ENCODE measurements around the gene CWC22. TPM values are rescaled to one million over a fixed set of nuclear protein-coding genes. Genes with fewer than 3 reads are reported as not detected.
"Not testable (repeated sequence)": the region's sequence is repeated elsewhere in the genome, so short reads cannot be mapped to it uniquely, and the experiment has no call there.

The CWC22 gene
- total RNA-seq, 2 donors from 2014 or later = 13.8 to 14.0 TPM

- ATAC-seq = no peak
- Mint-ChIP-seq H3K4me3 (no peak overlapping the region), H3K27me3 (no peaks in the 10 kb centered on the region), H3K4me1 (peaks cover 35% of the 10 kb centered on the region), H3K27ac (peak overlapping the region; percentile 16), H3K36me3 (ENCODE audit: low read depth) (peaks cover 6% of the 10 kb centered on the region)
- no peaks in the 10 kb centered on the region for H3K9me3 ChIP-seq (ENCODE audit: control insufficient read depth, low read length, poor library complexity, severe bottlenecking)
- no peak for DNase-seq
These were observed 11.2 kb downstream of the CWC22 start for GRCh38 chr2:179995741-179996515.

- peak overlapping the region; percentile 8 for H3K27ac Mint-ChIP-seq
- no peak overlapping the region for H3K4me3 Mint-ChIP-seq
- H3K27me3 Mint-ChIP-seq = no peaks in the 10 kb centered on the region
- H3K4me1 Mint-ChIP-seq = peaks cover 29% of the 10 kb centered on the region
- no peaks in the 10 kb centered on the region for H3K9me3 ChIP-seq (ENCODE audit: control insufficient read depth, low read length, poor library complexity, severe bottlenecking)
- DNase-seq = no peak
- ATAC-seq = no peak
- peaks cover 8% of the 10 kb centered on the region for H3K36me3 Mint-ChIP-seq (ENCODE audit: low read depth)
These were observed 15.8 kb downstream of the CWC22 start for GRCh38 chr2:179991344-179991743.

DNA sequence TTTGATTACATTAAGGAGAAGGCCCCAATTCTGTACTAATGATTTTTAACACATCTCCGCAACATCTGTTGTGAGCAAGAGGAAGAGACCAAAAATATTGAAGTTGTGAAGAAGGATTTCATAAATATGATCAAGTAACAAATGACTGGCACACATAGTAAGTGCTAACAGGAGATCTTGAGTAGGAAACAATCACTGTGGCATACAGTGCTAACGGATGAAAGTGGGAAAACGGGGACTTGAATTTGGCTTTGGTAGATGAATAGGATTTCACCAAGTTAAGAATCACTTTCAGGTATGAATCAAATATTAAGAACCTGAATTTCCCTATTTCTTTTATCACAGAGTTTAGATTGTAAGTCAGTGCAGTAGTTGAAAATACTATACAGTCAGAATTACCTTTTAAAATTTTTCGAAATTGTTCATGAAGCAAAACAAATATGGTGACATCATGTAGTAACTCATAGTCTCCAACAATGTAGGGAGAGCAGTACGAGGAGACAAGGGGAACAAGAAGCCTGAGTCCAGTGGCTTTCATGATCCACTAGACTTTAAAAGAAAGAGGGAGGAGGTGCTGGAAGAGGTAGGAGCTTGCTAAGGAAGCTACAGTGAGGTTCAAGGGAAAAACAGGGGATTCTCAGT is 16.3 kb downstream of the CWC22 start:
- ATAC-seq = no peak
- no peaks in the 10 kb centered on the region for H3K27me3 Mint-ChIP-seq
- H3K27ac Mint-ChIP-seq = peak overlapping the region; percentile 8
- peaks cover 11% of the 10 kb centered on the region for H3K36me3 Mint-ChIP-seq (ENCODE audit: low read depth)
- DNase-seq = no peak
- H3K9me3 ChIP-seq (ENCODE audit: control insufficient read depth, low read length, poor library complexity, severe bottlenecking) = no peaks in the 10 kb centered on the region
- H3K4me1 Mint-ChIP-seq = peaks cover 27% of the 10 kb centered on the region
- no peak overlapping the region for H3K4me3 Mint-ChIP-seq

DNA sequence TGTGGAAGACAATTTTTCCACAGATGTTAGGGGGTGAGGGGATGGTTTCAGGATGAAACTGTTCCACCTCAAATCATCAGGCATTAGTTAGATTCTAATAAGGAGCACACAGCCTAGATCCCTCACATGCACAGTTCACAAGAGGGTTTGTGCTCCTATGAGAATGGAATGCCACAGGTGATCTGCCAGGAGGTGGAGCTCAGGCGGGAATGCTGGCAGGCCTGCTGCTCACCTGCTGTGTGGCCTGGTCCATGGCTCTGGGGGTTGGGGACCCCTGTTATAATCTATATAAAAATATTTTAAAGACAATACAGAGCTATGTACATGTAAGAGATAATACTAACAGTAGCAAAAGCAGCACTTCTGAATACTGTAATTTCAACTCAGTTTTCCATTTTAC is 19.2 kb downstream of the CWC22 start:
- H3K27ac Mint-ChIP-seq = no peak overlapping the region
- no peaks in the 10 kb centered on the region for H3K9me3 ChIP-seq (ENCODE audit: control insufficient read depth, low read length, poor library complexity, severe bottlenecking)
- DNase-seq (no peak), ATAC-seq (no peak)
- no peak overlapping the region for H3K4me3 Mint-ChIP-seq
- no peaks in the 10 kb centered on the region for H3K27me3 Mint-ChIP-seq
- H3K4me1 Mint-ChIP-seq = peaks cover 18% of the 10 kb centered on the region
- peaks cover 21% of the 10 kb centered on the region for H3K36me3 Mint-ChIP-seq (ENCODE audit: low read depth)

- H3K9me3 ChIP-seq (ENCODE audit: control insufficient read depth, low read length, poor library complexity, severe bottlenecking) = no peaks in the 10 kb centered on the region
- Mint-ChIP-seq H3K4me3 (no peak overlapping the region), H3K27me3 (no peaks in the 10 kb centered on the region), H3K27ac (no peak overlapping the region), H3K4me1 (peaks cover 6% of the 10 kb centered on the region), H3K36me3 (ENCODE audit: low read depth) (peaks cover 20% of the 10 kb centered on the region)
- ATAC-seq (no peak), DNase-seq (no peak)
These were observed 21.8 kb downstream of the CWC22 start for GRCh38 chr2:179985163-179985820.

GRCh38 chr2:179983250-179983932 is 23.7 kb downstream of the CWC22 start:
- no peak for DNase-seq
- no peak overlapping the region for H3K27ac Mint-ChIP-seq
- no peak overlapping the region for H3K4me3 Mint-ChIP-seq
- no peaks in the 10 kb centered on the region for H3K9me3 ChIP-seq (ENCODE audit: control insufficient read depth, low read length, poor library complexity, severe bottlenecking)
- no peak for ATAC-seq
- H3K27me3 Mint-ChIP-seq = no peaks in the 10 kb centered on the region
- peaks cover 20% of the 10 kb centered on the region for H3K36me3 Mint-ChIP-seq (ENCODE audit: low read depth)
- peaks cover 5% of the 10 kb centered on the region for H3K4me1 Mint-ChIP-seq

DNA sequence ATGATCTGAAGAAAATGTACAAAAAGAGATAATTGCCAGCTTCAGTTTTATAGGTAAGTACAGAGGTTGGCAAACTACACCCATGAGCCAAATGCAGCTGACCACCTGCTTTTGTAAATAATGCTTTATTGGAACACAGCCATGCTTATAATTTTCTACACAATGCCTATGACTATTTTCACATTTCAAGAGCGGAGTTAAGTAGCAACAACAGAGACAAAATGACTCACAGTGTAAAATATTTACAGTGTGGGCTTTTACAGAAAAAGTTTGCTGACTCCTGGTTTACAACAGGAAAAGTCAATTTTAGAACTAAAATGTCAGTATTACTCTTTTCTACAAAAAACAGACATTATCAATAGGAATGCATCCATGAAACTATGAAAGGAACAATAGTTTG is 26.0 kb downstream of the CWC22 start:
- Mint-ChIP-seq H3K4me3 (no peak overlapping the region), H3K27ac (no peak overlapping the region), H3K27me3 (no peaks in the 10 kb centered on the region), H3K4me1 (peaks cover 3% of the 10 kb centered on the region), H3K36me3 (ENCODE audit: low read depth) (peaks cover 20% of the 10 kb centered on the region)
- no peak for DNase-seq
- no peaks in the 10 kb centered on the region for H3K9me3 ChIP-seq (ENCODE audit: control insufficient read depth, low read length, poor library complexity, severe bottlenecking)
- ATAC-seq = no peak

DNA sequence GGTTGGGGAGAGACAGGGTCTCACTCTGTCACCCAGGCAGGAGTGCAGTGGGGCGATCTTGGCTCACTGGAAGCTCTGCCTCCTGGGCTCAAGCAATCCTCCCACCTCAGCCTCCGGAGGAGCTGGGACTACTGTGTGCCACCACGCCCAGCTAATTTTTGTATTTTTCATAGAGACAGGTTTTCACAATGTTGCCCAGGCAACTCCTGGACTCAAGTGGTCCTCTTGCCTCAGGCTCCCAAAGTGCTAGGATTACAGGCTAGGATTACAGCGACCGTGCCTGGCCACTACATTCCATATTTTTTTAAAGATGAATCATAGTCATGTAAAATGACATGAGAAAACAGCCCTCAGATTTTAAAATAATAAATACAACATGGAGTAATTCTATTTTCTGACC is 32.3 kb downstream of the CWC22 start:
- peaks cover 4% of the 10 kb centered on the region for H3K36me3 Mint-ChIP-seq (ENCODE audit: low read depth)
- DNase-seq = no peak
- peaks cover 7% of the 10 kb centered on the region for H3K4me1 Mint-ChIP-seq
- peaks cover 3% of the 10 kb centered on the region for H3K9me3 ChIP-seq (ENCODE audit: control insufficient read depth, low read length, poor library complexity, severe bottlenecking)
- H3K4me3 Mint-ChIP-seq = no peak overlapping the region
- no peak for ATAC-seq
- peak overlapping the region; percentile 14 for H3K27ac Mint-ChIP-seq
- H3K27me3 Mint-ChIP-seq = no peaks in the 10 kb centered on the region

DNA sequence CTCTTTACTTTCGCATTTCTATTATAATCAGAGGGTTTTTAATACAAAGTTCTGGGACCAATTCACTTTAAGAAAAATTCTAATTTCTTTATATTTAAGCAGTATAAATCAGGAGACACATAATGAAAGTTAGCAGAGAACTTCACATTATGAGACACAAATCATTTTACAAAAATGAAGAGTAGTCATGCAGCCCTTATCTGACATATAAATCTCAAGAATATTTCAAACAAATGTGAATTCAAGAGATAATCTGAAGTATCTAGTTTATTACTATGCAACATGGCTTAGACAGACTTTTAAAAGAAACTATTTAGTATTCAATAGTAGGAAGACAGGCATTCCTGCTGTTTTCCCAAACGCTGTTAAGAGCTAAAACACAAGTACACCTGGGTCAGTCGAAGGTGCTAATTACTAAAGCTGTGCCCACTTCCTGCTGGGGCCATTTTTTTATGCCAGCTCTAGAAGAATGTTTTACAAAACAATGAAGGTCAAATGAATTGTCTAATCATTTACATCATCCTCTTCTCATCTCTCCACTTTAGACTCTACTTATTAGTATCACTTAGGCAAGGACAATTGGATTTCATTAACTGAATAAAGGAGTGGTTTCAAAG is 40.2 kb downstream of the CWC22 start:
- Mint-ChIP-seq H3K4me1 (peaks cover 6% of the 10 kb centered on the region), H3K4me3 (no peak overlapping the region), H3K27ac (no peak overlapping the region), H3K36me3 (ENCODE audit: low read depth) (peaks cover 13% of the 10 kb centered on the region), H3K27me3 (no peaks in the 10 kb centered on the region)
- DNase-seq (no peak), ATAC-seq (no peak)
- H3K9me3 ChIP-seq (ENCODE audit: control insufficient read depth, low read length, poor library complexity, severe bottlenecking) = no peaks in the 10 kb centered on the region

DNA sequence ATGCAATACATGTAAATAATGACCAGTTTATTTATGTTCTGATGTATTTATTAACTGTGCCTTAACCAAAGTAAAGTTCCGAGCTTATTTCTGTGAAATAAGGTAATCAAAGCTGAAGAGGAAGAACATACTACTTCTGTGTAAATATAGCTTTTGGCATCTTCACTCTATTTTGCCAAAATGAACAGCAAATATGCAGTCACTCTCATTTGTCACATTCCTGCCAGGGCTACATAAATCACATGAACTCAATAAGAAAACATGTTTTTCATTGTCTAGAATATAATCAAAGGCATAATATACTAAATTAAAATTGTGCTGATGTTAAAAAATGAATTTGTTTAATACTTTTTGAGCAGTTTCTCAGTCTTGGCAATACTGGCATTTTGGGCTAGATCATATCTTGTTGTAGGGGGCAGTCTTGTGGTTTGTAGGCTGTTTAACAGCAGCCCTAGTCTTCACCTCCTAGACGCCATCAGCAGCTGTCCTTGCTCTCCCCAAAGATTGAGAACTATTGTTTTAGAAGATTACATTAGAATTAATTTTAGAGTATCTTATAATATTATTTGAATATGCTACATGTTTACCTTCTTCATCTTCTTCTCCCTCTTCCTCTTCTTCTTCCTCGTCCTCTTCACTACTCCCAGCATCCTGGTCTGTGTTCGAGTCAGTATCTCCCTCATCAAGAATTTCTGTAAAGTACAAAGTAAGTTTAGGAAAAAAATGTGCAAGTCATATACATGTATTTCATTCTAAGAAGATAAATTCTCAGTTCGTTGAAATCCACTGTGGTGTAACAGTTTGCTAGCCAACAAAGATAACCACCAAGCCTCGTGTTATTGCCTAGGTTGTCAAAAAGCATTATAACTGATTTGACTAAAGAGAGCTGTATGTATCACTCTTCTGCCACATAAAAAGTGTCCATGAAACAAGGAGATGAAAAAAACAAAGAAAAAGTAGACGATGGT is 41.5 kb downstream of the CWC22 start:
- no peaks in the 10 kb centered on the region for H3K27me3 Mint-ChIP-seq
- H3K36me3 Mint-ChIP-seq (ENCODE audit: low read depth) = peaks cover 13% of the 10 kb centered on the region
- H3K4me1 Mint-ChIP-seq = peaks cover 6% of the 10 kb centered on the region
- no peak for ATAC-seq
- H3K9me3 ChIP-seq (ENCODE audit: control insufficient read depth, low read length, poor library complexity, severe bottlenecking) = no peaks in the 10 kb centered on the region
- no peak for DNase-seq
- no peak overlapping the region for H3K4me3 Mint-ChIP-seq
- no peak overlapping the region for H3K27ac Mint-ChIP-seq

GRCh38 chr2:179963626-179964025 is 43.5 kb downstream of the CWC22 start:
- Mint-ChIP-seq H3K27me3 (no peaks in the 10 kb centered on the region), H3K36me3 (ENCODE audit: low read depth) (peaks cover 10% of the 10 kb centered on the region), H3K27ac (no peak overlapping the region), H3K4me1 (peaks cover 6% of the 10 kb centered on the region), H3K4me3 (no peak overlapping the region)
- ATAC-seq = no peak
- no peak for DNase-seq
- H3K9me3 ChIP-seq (ENCODE audit: control insufficient read depth, low read length, poor library complexity, severe bottlenecking) = no peaks in the 10 kb centered on the region

DNA sequence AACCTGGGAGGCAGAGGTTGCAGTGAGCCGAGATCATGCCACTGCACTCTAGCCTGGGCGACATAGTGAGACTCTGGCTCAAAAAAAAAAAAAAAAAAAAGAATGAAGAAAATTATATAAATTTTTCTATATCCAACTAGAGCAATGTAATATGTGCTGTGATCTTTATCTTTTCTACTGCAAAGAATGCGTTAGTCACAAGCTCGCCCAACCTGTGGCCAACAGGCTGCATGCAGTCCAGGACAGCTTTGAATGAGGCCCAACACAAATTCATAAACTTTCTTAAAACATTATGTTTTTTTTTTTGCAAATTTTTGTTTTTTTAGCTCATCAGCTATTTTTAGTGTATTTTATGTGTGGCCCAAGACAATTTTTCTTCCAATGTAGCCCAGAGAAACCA is 48.8 kb downstream of the CWC22 start:
- H3K9me3 ChIP-seq (ENCODE audit: control insufficient read depth, low read length, poor library complexity, severe bottlenecking); H3K4me1 Mint-ChIP-seq; H3K4me3 Mint-ChIP-seq; DNase-seq; H3K27ac Mint-ChIP-seq; H3K27me3 Mint-ChIP-seq; ATAC-seq; H3K36me3 Mint-ChIP-seq (ENCODE audit: low read depth): not testable (repeated sequence)

Measured in T-helper 17 cell (primary cell).